Spleen (tissue), 7 donors: Measurements from ENCODE around the gene SLC26A2.

Source experiments
- CTCF ChIP-seq, 11 experiments: fragments of 200-600 bp in 7 of 11; fragments of 450-650 bp in 4 of 11; sonication (generic) in 4 of 11; IDR thresholded peaks in 8 of 11; conservative IDR thresholded peaks in 3 of 11; 1 replicate in 7 of 11; 2 replicates in 4 of 11; pipeline versions ENCODE4 v1.4.0 to v1.8.0; 2016 to 2021; ENCODE audit warnings: antibody characterized with exemption in 11 of 11, inconsistent platforms in 4 of 11, mild to moderate bottlenecking in 1 of 11
- POLR2A ChIP-seq, 3 donors: fragments of 450-650 bp; IDR thresholded peaks; one replicate each; pipeline ENCODE4 v1.5.1; 2017; ENCODE audit warnings: antibody characterized with exemption in 3 of 3, mild to moderate bottlenecking in 1 of 3
- POLR2AphosphoS5 ChIP-seq, 3 donors: sonication (generic); formaldehyde crosslinking; IDR thresholded peaks; one replicate each; pipeline ENCODE4 v1.5.1; 2017; ENCODE audit warnings: antibody characterized with exemption in 3 of 3
- donor health status: DM: no; HTN: no; CAD: no; lungs with moderate emphysema.
- donor health status: DM: no; HTN: no; CAD: no.
- donor health status: DM: no; HTN: no; CAD: no.

DNA sequence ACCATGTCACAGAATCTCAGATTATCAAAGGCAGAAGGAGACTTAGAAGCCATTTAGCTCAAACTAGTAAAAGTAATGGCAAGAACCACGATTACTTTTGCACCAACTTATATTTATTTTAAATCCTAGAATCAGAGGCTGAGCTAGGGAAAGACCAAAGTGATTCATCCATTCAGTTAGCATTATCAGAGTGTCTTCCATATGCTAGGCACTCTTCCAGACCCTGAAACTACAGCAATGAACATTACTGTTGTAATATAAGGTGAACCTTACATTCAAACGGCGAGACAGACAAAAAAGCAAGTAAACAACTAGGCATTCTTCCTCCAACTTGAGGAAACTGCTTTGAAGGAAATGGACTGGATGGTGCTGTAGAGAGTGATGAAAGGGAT is 23.9 kb upstream of the SLC26A2 start:
- TF ChIP-seq POLR2A (IDR thresholded peaks at IDR 0.05) = no peak
- no peak for TF ChIP-seq CTCF (IDR thresholded peaks at IDR 0.05 in 8 of 11, conservative IDR thresholded peaks at IDR 0.05 in 3 of 11)
- no peak for TF ChIP-seq POLR2AphosphoS5 (IDR thresholded peaks at IDR 0.05)
